NOMO-1 treated with DMSO at 0.1 percent for 48 hours (cell line): ENCODE data around the gene PPIAL4G.
A peak's percentile ranks its signal among the peaks of the same experiment; 100 is the strongest.
"Not testable (repeated sequence)": the region's sequence is repeated elsewhere in the genome, so short reads cannot be mapped to it uniquely, and the experiment has no call there.

Experiments
- DNase-seq: peaks from one replicate; lab custom pipeline; 2025; ENCODE audit not compliant: unreplicated experiment; lab: John Stamatoyannopoulos, UW

Gene PPIAL4G

GRCh38 chr1:148483029-148483428 lies at the start of gene PPIAL4G:
Gene PPIAL4G (minus strand): TSS chr1:148483302. CDS start chr1:148483252, 50 bp downstream.
- DNase-seq, result not testable (repeated sequence)

- not testable (repeated sequence) for DNase-seq
These were observed 49.1 kb upstream of the PPIAL4G start for GRCh38 chr1:148532158-148532557.

- DNase-seq, result peak; percentile 5
These were observed 46.0 kb upstream of the PPIAL4G start for GRCh38 chr1:148529101-148529567.

GRCh38 chr1:148528591-148528990 lies 45.5 kb upstream of the PPIAL4G start:
- not testable (repeated sequence) for DNase-seq

GRCh38 chr1:148526587-148526986 lies 43.5 kb upstream of the PPIAL4G start:
- DNase-seq, result not testable (repeated sequence)

GRCh38 chr1:148523205-148524144 lies 40.4 kb upstream of the PPIAL4G start:
- DNase-seq, result not testable (repeated sequence)

GRCh38 chr1:148522561-148523204 lies 39.6 kb upstream of the PPIAL4G start:
- DNase-seq, result peak; percentile 96

- peak; percentile 89 for DNase-seq
These were observed 39.0 kb upstream of the PPIAL4G start for GRCh38 chr1:148522072-148522471.

GRCh38 chr1:148514310-148514709 lies 31.2 kb upstream of the PPIAL4G start:
- not testable (repeated sequence) for DNase-seq

GRCh38 chr1:148512571-148513184 lies 29.6 kb upstream of the PPIAL4G start:
- DNase-seq, result not testable (repeated sequence)

- DNase-seq, result not testable (repeated sequence)
These were observed 10.8 kb upstream of the PPIAL4G start for GRCh38 chr1:148493933-148494332.

- DNase-seq, result not testable (repeated sequence)
These were observed 2.0 kb downstream of the PPIAL4G start for GRCh38 chr1:148481134-148481533.

- not testable (repeated sequence) for DNase-seq
These were observed 23.4 kb downstream of the PPIAL4G start for GRCh38 chr1:148459694-148460093.

- not testable (repeated sequence) for DNase-seq
These were observed 24.1 kb downstream of the PPIAL4G start for GRCh38 chr1:148458901-148459581.

- not testable (repeated sequence) for DNase-seq
These were observed 24.7 kb downstream of the PPIAL4G start for GRCh38 chr1:148458398-148458797.

GRCh38 chr1:148452845-148453244 lies 30.3 kb downstream of the PPIAL4G start:
- DNase-seq, result not testable (repeated sequence)

GRCh38 chr1:148439654-148440325 lies 43.3 kb downstream of the PPIAL4G start:
- DNase-seq, result not testable (repeated sequence)

- DNase-seq, result no peak
These were observed 47.7 kb downstream of the PPIAL4G start for GRCh38 chr1:148435406-148435805.

GRCh38 chr1:148434832-148435231 lies 48.3 kb downstream of the PPIAL4G start:
- DNase-seq, result no peak

GRCh38 chr1:148432916-148433317 lies 50.2 kb downstream of the PPIAL4G start:
- not testable (repeated sequence) for DNase-seq
